HepG2 (cell line): ENCODE data around the gene SNX21. TPM values are rescaled to one million over a fixed set of nuclear protein-coding genes. Genes with fewer than 3 reads are reported as not detected.

Experiments
- EP300 ChIP-seq, 3 experiments: sonication (generic) in 1 of 3; formaldehyde crosslinking in 1 of 3; IDR thresholded peaks; 2 replicates each; pipeline versions ENCODE4 v1.5.1 to v1.6.1; 2011 to 2020; ENCODE audit warnings: low read depth in 2 of 3, low read length in 2 of 3, borderline replicate concordance in 1 of 3, improper control_type of control experiment in 1 of 3, mild to moderate bottlenecking in 1 of 3, missing genetic modification reagents in 1 of 3, moderate library complexity in 1 of 3
- FLYWCH1 ChIP-seq: sonication (generic); formaldehyde crosslinking; IDR thresholded peaks from 2 replicates; pipeline ENCODE4 v1.8.1; 2023; ENCODE audit warnings: mild to moderate bottlenecking, missing genetic modification reagents
- FOXA1 ChIP-seq, 2 experiments: fragments of 450-650 bp in 1 of 2; sonication (generic) in 1 of 2; formaldehyde crosslinking in 1 of 2; IDR thresholded peaks; 2 replicates each; pipeline versions ENCODE4 v1.4.0 to v1.6.1; 2016 to 2020; ENCODE audit warnings: missing genetic modification reagents in 1 of 2
- FOXA3 ChIP-seq: IDR thresholded peaks from 2 replicates; pipeline ENCODE4 v1.6.1; 2016; ENCODE audit warnings: missing genetic modification reagents, missing compliant biosample characterization
- GPN1 ChIP-seq: sonication (generic); formaldehyde crosslinking; IDR thresholded peaks from 2 replicates; pipeline ENCODE4 v1.5.1; 2020; ENCODE audit warnings: missing genetic modification reagents, borderline replicate concordance
- KLF6 ChIP-seq: IDR thresholded peaks from 2 replicates; pipeline ENCODE4 v1.8.0; 2016; ENCODE audit warnings: missing biosample characterization, missing genetic modification reagents
- MEF2D ChIP-seq: sonication (generic); formaldehyde crosslinking; IDR thresholded peaks from 2 replicates; pipeline ENCODE4 v1.5.1; 2020; ENCODE audit warnings: mild to moderate bottlenecking, missing genetic modification reagents
- PHF5A ChIP-seq: IDR thresholded peaks from one replicate; pipeline ENCODE4 v1.6.1; 2018; ENCODE audit warnings: low read depth, missing genetic modification reagents; ENCODE audit not compliant: unreplicated experiment
- RBM39 ChIP-seq: fragments of 200-400 bp; formaldehyde crosslinking; IDR thresholded peaks from one replicate; pipeline ENCODE4 v1.6.1; 2018; ENCODE audit warnings: antibody characterized with exemption, mild to moderate bottlenecking, low read depth, low read length; ENCODE audit not compliant: poor library complexity, severe bottlenecking
- RFXAP ChIP-seq: sonication (generic); formaldehyde crosslinking; IDR thresholded peaks from 2 replicates; pipeline ENCODE4 v1.4.0; 2020; ENCODE audit warnings: missing genetic modification reagents, borderline replicate concordance
- RXRA ChIP-seq: sonication (generic); formaldehyde crosslinking; IDR thresholded peaks from 2 replicates; pipeline ENCODE4 v1.5.1; 2020; ENCODE audit warnings: missing genetic modification reagents
- SATB2 ChIP-seq: sonication (generic); formaldehyde crosslinking; IDR thresholded peaks from 2 replicates; pipeline ENCODE4 v1.5.0; 2020; ENCODE audit warnings: missing genetic modification reagents
- ZFP36L1 ChIP-seq: sonication (generic); formaldehyde crosslinking; IDR thresholded peaks from 2 replicates; pipeline ENCODE4 v1.8.0; 2022; ENCODE audit warnings: mild to moderate bottlenecking, missing genetic modification reagents, moderate library complexity
- ZMYM3 ChIP-seq: sonication (generic); formaldehyde crosslinking; IDR thresholded peaks from 2 replicates; pipeline ENCODE4 v1.5.1; 2020; ENCODE audit warnings: mild to moderate bottlenecking, missing genetic modification reagents
- ZNF121 ChIP-seq: sonication (generic); formaldehyde crosslinking; IDR thresholded peaks from 2 replicates; pipeline ENCODE4 v1.5.0; 2020; ENCODE audit warnings: mild to moderate bottlenecking, missing genetic modification reagents
- ZNF225 ChIP-seq: sonication (generic); formaldehyde crosslinking; IDR thresholded peaks from 2 replicates; pipeline ENCODE4 v1.4.0; 2020; ENCODE audit warnings: mild to moderate bottlenecking, missing genetic modification reagents
- ZNF343 ChIP-seq: sonication (generic); formaldehyde crosslinking; IDR thresholded peaks from 2 replicates; pipeline ENCODE4 v1.4.0; 2020; ENCODE audit warnings: mild to moderate bottlenecking, missing genetic modification reagents
- ZNF446 ChIP-seq: sonication (generic); formaldehyde crosslinking; IDR thresholded peaks from 2 replicates; pipeline ENCODE4 v1.5.0; 2020; ENCODE audit warnings: mild to moderate bottlenecking, missing genetic modification reagents
- ZNF747 ChIP-seq: sonication (generic); formaldehyde crosslinking; IDR thresholded peaks from 2 replicates; pipeline ENCODE4 v1.8.1; 2023; ENCODE audit warnings: missing genetic modification reagents, mild to moderate bottlenecking, borderline replicate concordance
- polyA plus RNA-seq, 8 experiments: library from polyadenylated mRNA; depleted of rRNA in 3 of 8; stranded (reverse) in 7 of 8; unstranded in 1 of 8; fragments of >200 nt; fragmentation: Illumina TruSeq in 4 of 8; extraction: Trizol in 4 of 8; gene quantifications; 2 replicates each; pipeline versions ENCODE4 v1.2.1 to v1.2.3, GENCODE V29; 2011 to 2016; ENCODE audit warnings: low read depth in 4 of 8, missing spikeins in 1 of 8, mixed read lengths in 1 of 8; ENCODE audit not compliant: insufficient read depth in 1 of 8
- total RNA-seq, 5 experiments: library from RNA; depleted of rRNA; stranded (reverse); fragments of >200 nt; fragmentation: Illumina TruSeq; extraction: Trizol; gene quantifications; 2 replicates each; pipeline ENCODE4 v1.2.3, GENCODE V29; 2016; ENCODE audit warnings: low read depth in 1 of 5
- TF ChIP-seq, protein P1 (sequence below): sonication (generic); formaldehyde crosslinking; IDR thresholded peaks from 2 replicates; pipeline ENCODE4 v1.5.1; 2020; ENCODE audit warnings: mild to moderate bottlenecking, missing genetic modification reagents, moderate library complexity
- TF ChIP-seq, protein P2 (sequence below): sonication (generic); formaldehyde crosslinking; IDR thresholded peaks from 2 replicates; pipeline ENCODE4 v1.4.0; 2020; ENCODE audit warnings: missing genetic modification reagents, borderline replicate concordance
- TF ChIP-seq, protein P3 (sequence below): sonication (generic); formaldehyde crosslinking; IDR thresholded peaks from 2 replicates; pipeline ENCODE4 v1.5.0; 2020; ENCODE audit warnings: missing genetic modification reagents
- TF ChIP-seq, protein P4 (sequence below): sonication (generic); formaldehyde crosslinking; IDR thresholded peaks from 2 replicates; pipeline ENCODE4 v1.4.0; 2020; ENCODE audit warnings: mild to moderate bottlenecking, missing genetic modification reagents

SNX21 gene
- total and polyA plus RNA-seq, 2 of the 13 experiments (the other 11 are each of a cell fraction or from before 2014, with no cell fraction given): 7.7 to 12.8 TPM

DNA sequence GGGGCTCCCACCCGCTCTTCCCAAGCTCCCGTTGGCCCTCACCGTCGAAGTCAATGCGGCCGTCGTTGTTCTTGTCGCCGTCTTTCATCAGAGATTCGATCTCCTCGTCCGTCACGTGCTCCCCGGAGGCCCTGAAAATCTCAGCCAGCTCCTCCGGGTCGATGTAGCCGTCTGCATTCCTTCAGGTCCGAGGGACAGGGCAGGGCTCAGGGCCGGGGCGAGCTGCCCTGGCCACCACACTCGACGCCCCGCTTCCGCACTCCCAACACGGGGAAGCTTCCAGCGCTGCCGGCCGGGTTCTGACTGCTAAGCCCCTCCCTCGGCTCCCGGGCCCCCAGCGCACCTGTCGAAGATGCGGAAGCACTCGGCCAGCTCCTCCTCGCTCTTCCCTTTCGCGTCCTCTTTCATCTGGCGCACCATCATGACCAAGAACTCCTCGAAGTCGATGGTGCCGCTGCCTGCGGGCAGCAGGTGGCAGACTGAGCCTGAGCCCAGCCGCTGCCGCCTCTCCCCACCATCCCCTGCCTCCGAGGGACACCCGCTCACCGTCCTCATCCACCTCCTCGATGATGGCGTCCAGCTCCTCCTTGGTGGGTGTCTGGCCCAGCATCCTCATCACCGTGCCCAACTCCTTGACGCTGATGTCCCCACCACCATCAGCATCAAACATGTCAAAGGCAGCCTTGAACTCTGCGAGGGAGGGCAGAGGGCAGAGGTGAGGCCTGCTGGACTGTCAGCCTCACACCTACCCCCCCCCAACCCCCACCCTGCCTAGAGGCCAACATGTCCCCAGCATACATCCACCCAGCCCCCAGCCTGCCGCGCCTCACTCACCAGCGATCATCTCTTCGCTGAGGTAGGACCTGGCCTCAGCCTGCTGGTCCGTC is 9.4 kb upstream of the SNX21 start (continued):
- TF ChIP-seq, protein P1, sequence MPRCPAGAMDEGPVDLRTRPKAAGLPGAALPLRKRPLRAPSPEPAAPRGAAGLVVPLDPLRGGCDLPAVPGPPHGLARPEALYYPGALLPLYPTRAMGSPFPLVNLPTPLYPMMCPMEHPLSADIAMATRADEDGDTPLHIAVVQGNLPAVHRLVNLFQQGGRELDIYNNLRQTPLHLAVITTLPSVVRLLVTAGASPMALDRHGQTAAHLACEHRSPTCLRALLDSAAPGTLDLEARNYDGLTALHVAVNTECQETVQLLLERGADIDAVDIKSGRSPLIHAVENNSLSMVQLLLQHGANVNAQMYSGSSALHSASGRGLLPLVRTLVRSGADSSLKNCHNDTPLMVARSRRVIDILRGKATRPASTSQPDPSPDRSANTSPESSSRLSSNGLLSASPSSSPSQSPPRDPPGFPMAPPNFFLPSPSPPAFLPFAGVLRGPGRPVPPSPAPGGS (CRISPR knock-in tag): peak; percentile 37; the same call in 1 of the 2 replicates
- peak; percentile 36; the same call in 1 of the 2 replicates for TF ChIP-seq ZMYM3
- no peak for TF ChIP-seq ZNF446 (CRISPR knock-in tag)
- no peak for TF ChIP-seq ZNF747 (CRISPR knock-in tag)
- no peak for TF ChIP-seq ZFP36L1 (CRISPR knock-in tag)
- TF ChIP-seq PHF5A: peak; percentile 61
- TF ChIP-seq, protein P2, sequence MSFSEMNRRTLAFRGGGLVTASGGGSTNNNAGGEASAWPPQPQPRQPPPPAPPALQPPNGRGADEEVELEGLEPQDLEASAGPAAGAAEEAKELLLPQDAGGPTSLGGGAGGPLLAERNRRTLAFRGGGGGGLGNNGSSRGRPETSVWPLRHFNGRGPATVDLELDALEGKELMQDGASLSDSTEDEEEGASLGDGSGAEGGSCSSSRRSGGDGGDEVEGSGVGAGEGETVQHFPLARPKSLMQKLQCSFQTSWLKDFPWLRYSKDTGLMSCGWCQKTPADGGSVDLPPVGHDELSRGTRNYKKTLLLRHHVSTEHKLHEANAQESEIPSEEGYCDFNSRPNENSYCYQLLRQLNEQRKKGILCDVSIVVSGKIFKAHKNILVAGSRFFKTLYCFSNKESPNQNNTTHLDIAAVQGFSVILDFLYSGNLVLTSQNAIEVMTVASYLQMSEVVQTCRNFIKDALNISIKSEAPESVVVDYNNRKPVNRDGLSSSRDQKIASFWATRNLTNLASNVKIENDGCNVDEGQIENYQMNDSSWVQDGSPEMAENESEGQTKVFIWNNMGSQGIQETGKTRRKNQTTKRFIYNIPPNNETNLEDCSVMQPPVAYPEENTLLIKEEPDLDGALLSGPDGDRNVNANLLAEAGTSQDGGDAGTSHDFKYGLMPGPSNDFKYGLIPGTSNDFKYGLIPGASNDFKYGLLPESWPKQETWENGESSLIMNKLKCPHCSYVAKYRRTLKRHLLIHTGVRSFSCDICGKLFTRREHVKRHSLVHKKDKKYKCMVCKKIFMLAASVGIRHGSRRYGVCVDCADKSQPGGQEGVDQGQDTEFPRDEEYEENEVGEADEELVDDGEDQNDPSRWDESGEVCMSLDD: no peak
- TF ChIP-seq, protein P3, sequence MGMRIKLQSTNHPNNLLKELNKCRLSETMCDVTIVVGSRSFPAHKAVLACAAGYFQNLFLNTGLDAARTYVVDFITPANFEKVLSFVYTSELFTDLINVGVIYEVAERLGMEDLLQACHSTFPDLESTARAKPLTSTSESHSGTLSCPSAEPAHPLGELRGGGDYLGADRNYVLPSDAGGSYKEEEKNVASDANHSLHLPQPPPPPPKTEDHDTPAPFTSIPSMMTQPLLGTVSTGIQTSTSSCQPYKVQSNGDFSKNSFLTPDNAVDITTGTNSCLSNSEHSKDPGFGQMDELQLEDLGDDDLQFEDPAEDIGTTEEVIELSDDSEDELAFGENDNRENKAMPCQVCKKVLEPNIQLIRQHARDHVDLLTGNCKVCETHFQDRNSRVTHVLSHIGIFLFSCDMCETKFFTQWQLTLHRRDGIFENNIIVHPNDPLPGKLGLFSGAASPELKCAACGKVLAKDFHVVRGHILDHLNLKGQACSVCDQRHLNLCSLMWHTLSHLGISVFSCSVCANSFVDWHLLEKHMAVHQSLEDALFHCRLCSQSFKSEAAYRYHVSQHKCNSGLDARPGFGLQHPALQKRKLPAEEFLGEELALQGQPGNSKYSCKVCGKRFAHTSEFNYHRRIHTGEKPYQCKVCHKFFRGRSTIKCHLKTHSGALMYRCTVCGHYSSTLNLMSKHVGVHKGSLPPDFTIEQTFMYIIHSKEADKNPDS (CRISPR knock-in tag): no peak
- no peak for TF ChIP-seq ZNF225 (CRISPR knock-in tag)
- peak; percentile 56 for TF ChIP-seq RBM39
- TF ChIP-seq RXRA (CRISPR knock-in tag): peak; percentile 48
- TF ChIP-seq MEF2D (CRISPR knock-in tag): no peak
- no peak for TF ChIP-seq ZNF343 (CRISPR knock-in tag)
- TF ChIP-seq ZNF121: no peak
- TF ChIP-seq FLYWCH1 (CRISPR knock-in tag): no peak
- TF ChIP-seq RFXAP (CRISPR knock-in tag): no peak
- TF ChIP-seq SATB2 (CRISPR knock-in tag): no peak
- no peak for TF ChIP-seq GPN1
- TF ChIP-seq FOXA1 (IDR thresholded peaks at IDR 0.05): no peak
- no peak for TF ChIP-seq FOXA1 (CRISPR knock-in tag; IDR thresholded peaks at IDR 0.05)
- no peak for TF ChIP-seq EP300 (IDR thresholded peaks at IDR 0.05; ENCODE audit: low read depth in 2 of 2, low read length in 2 of 2)
- 0 out of 2 replicates have a peak, but pooled peaks have one; percentile 36 for TF ChIP-seq EP300 (CRISPR knock-in tag; IDR thresholded peaks at IDR 0.05; ENCODE audit: borderline replicate concordance)
- no peak for TF ChIP-seq FOXA3
- TF ChIP-seq, protein P4, sequence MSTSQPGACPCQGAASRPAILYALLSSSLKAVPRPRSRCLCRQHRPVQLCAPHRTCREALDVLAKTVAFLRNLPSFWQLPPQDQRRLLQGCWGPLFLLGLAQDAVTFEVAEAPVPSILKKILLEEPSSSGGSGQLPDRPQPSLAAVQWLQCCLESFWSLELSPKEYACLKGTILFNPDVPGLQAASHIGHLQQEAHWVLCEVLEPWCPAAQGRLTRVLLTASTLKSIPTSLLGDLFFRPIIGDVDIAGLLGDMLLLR (CRISPR knock-in tag): no peak
- TF ChIP-seq KLF6 (CRISPR knock-in tag): no peak
